ENCODE results near the gene ANKMY1.

GRCh38 chr2:240561325-240561971 lies 3.7 kb upstream of the ANKMY1 start:
- TF ChIP-seq CTCF (IDR thresholded peaks at IDR 0.05; ENCODE audit: insufficient read depth, low read length), result no peak
- TF ChIP-seq POLR2AphosphoS5 (IDR thresholded peaks at IDR 0.05; ENCODE audit: low read depth), result no peak
- TF ChIP-seq REST (IDR thresholded peaks at IDR 0.05; ENCODE audit: insufficient replicate concordance, low read depth), result no peak
